GM19023 (cell line): ENCODE measurements around the gene EFHC2.
"Not testable (repeated sequence)": the region's sequence is repeated elsewhere in the genome, so short reads cannot be mapped to it uniquely, and the experiment has no call there.

Source experiments
- ATAC-seq: cut with Tn5 transposase; IDR thresholded peaks from one replicate; pipeline ENCODE4 v1.9.1; 2021; ENCODE audit warnings: mild to moderate bottlenecking, moderate library complexity; ENCODE audit not compliant: unreplicated experiment

Gene EFHC2

GRCh38 chrX:44291468-44292092, 51.9 kb downstream of the EFHC2 start:
- ATAC-seq = no peak

DNA sequence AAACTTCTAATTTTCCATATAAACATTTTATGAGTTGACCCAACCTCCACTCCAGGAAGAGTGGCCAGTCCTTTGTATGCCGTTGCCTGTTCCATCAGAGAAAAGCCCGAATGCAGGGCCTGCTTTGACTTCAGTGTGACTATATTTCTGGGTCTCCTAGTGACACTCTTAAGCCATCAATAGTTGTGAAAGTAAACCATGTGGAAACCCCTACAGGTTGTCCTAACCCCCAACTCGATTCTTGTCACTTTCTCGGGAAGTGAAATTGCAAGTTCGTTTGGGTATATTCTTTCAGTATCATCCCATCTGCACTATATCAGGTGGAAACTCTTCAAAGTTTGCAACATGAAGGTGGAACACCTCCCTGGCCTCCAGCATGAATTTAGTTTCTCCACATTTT, 52.8 kb downstream of the EFHC2 start:
- no peak for ATAC-seq

DNA sequence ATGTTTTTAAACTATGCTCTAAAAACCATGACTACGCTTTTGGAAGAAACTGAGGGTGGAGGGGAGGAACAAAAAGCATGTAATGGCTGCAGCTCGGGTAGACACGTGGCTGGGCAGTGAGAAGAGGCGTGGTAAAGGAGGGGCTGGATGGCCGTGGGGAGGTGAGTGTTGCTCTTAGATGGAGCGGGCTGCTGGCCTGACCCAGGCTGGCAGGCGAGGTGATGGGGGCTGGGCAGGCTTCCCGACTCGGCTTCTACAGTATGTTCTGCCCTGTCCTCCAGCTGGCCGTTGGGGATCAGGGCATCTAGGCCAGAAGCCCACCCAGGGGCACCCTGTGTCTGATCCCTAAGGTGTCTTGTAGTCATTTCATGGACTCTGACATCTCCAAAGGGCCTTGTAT, 60.7 kb downstream of the EFHC2 start:
- ATAC-seq = no peak

GRCh38 chrX:44280116-44280515, 63.4 kb downstream of the EFHC2 start:
- ATAC-seq = no peak

DNA sequence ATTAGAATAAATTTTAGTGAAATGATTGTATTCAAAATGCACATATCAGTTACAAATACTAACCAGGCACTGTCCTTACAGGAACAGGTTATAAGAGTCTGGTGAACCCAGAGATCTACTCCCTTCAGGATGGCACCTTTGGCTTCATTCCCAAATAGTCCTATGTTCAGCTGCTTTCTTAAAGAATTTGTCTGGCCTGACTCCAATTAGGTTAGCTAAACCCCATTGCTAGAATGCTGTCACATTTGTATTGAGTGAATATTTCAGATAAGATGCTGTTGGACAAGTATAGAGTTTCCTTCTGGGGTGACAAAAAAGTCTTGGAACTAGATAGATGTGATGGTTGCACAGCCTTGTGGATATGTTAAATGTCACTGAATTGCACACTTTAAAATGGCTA, 69.4 kb downstream of the EFHC2 start:
- no peak for ATAC-seq

DNA sequence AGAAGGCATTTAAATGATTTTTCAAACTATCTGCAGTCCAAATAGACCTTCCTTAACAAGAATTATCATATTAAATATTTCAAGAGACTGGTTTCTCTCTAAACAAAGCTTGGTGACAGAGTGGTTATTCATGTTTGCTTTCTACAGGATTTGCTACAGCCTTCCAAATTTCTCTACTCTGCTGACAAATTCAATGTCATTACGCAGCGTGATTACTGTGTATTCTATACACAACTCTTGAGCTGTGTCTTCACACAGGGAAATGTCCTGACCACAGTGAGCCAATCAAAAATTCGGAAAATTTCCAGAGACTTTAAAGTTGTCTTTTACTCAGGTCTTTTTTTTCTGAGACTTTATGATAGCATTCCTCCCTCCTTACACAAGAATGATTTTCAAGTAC, 75.6 kb downstream of the EFHC2 start:
- ATAC-seq = no peak

DNA sequence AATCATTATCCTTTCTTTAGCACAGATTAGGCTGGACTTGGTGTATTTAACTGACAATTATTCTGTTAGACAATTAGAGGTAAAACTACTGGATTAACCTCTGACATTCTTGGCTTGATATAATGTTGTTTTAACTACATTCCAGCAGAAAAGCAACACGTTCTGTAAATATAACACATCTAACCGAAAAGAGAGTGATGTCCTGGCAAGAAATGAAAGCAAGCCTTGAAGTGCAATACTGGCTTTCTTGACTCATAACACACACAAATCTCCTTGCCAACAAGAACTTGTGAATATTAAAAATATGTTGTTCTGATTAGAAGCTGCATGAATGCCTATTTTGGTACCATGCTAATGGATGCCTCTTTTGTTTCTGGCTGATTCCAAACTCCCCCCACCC, 76.4 kb downstream of the EFHC2 start:
- ATAC-seq = no peak

- ATAC-seq = no peak
These were observed 77.9 kb downstream of the EFHC2 start for GRCh38 chrX:44265559-44265958.

- ATAC-seq = no peak
These were observed 78.5 kb downstream of the EFHC2 start for GRCh38 chrX:44264936-44265335.

DNA sequence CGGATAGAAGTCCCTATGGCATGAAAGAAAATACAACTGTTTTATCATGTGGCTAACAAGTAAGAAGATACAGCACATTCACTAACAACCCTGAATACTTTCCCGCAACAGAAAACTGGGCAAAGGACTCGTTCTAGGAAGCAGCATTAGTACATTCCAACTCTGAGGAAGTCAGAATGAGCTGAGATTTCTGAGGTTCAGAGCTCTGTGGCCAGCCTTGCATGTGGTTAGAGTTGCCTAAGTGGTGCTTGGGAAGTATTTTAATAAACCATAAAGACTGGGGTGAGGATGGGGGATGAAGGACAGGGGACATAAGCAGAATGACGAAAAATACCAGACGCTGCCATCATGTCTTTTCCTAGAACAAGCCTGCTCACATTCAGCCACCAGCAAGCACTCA, 82.2 kb downstream of the EFHC2 start:
- ATAC-seq = no peak

- no peak for ATAC-seq
These were observed 82.9 kb downstream of the EFHC2 start for GRCh38 chrX:44260609-44261008.

GRCh38 chrX:44255742-44256141, 87.7 kb downstream of the EFHC2 start:
- ATAC-seq = not testable (repeated sequence)

DNA sequence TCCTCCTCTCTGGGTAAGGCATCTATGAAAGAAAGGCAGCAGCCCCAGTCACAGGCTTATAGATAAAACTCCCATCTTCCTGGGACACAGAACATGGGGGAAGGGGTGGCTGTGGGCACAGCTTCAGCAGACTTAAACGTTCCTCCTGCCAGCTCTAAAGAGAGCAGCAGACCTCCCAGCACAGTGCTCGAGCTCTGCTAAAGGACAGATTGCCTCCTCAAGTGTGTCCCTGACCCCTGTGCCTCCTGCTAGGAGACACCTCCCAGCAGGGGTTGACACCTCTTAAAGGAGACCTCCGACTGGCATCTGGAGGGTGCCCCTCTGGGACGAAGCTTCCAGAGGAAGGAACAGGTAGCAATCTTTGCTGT, 89.9 kb downstream of the EFHC2 start:
- ATAC-seq = peak; percentile 30

GRCh38 chrX:44252688-44253574, 90.5 kb downstream of the EFHC2 start:
- peak; percentile 87 for ATAC-seq

DNA sequence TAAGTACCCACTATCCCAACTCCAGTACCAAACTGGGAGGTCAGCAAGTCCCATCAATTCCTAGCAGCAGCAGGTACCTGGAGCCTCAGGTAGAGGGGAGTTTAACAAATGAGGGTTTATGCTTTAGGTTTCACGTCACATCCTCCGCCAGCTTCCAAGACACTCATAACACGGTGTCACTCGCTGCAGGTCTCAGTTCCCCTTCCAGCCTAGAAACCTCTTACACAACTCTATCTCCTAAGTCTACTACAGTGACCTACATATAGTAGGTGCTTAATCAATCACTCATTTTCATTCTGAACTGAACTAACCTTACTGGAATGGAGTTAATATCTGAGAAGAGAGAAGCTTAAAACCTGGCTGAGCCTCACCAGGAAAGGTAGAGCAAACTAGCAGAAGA, 96.0 kb downstream of the EFHC2 start:
- no peak for ATAC-seq

GRCh38 chrX:44246826-44247225, 96.6 kb downstream of the EFHC2 start:
- no peak for ATAC-seq

GRCh38 chrX:44245733-44246132, 97.7 kb downstream of the EFHC2 start:
- ATAC-seq = no peak

- no peak for ATAC-seq
These were observed 99.5 kb downstream of the EFHC2 start for GRCh38 chrX:44244008-44244407.

DNA sequence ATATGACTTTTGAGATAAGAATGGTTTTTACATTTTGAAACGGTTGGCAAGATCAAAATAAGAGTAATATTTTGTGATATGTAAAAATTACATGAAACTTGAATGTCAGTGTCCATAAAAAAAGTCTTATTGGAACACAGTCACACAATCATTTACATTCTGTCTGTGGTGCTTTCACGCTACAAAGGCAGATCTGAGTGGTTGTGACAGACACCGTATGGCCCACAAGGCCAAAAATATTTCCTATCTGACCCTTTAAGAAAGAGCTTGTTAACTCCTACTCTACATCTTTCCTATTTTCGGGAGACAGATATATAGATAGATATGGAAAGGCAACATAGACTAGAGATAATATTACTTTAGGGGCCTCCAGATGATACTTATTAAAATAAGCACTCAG, 101.9 kb downstream of the EFHC2 start:
- ATAC-seq = no peak

GRCh38 chrX:44240036-44240435, 103.4 kb downstream of the EFHC2 start:
- no peak for ATAC-seq

- ATAC-seq = no peak
These were observed 104.4 kb downstream of the EFHC2 start for GRCh38 chrX:44239036-44239435.

DNA sequence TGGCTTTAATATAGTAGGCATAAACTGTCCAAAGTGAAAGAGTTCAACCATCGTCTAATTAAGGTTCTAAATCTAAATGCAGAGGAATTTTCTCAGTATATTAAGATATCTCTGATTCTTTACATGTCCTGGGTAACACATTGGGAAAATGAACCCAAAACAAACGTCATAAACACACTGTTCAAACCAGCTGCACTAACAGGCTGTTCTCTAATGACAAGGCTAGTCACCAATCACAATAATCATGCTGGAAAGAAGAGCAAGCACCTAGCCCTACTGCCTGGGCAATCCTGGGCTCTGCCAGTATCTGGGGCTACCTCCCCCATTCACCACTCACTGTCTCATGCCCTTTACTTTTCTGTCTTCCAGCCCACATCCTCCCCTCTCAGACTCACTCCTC, 107.9 kb downstream of the EFHC2 start:
- ATAC-seq = no peak

DNA sequence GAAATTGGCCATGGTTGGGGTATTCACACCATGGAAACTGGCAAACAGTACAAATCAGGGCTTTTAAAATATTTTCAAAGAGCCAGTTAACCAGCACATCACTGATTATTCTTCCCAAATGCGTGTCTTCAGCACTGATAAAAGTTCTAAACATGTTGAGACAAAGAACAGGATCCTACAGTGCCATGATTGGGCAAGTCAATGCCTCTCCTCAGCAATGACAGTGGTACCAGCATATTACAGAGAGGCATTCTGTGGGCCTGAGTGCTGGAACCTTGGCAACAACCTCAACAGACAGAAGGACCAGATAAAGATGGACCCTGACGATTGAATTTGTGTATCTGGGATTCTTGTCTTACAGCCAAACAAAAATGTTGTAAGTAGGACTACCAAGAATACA, 108.9 kb downstream of the EFHC2 start:
- ATAC-seq = no peak
